HepG2 (cell line): Measurements from ENCODE around the gene RBM44. TPM values are rescaled to one million over a fixed set of nuclear protein-coding genes. Genes with fewer than 3 reads are reported as not detected.

Source experiments
- ATAC-seq: fragments of 200-7000 bp; cut with Tn5 transposase; 3 replicates; pipeline ENCODE4 v1.9.1; 2020; ENCODE audit warnings: mild to moderate bottlenecking, moderate library complexity
- BruUV-seq: library from RNA; stranded (reverse); fragments of 400-500 nt; replicated peaks from 2 replicates; lab custom pipeline; 2021; lab: Mats Ljungman, UMichigan
- CTCF ChIA-PET: fragments of 300-600 bp; formaldehyde crosslinking; extraction: SDS; loops from one replicate; lab custom pipeline; 2021; ENCODE audit warnings: low total read pairs, inconsistent platforms, low intra/inter-chr PET ratio; lab: Yijun Ruan, JAX
- POLR2A ChIA-PET: fragments of 350-600 bp; sonication (Branson Sonifier 250); formaldehyde crosslinking; loops from one replicate; lab custom pipeline; 2020; ENCODE audit warnings: antibody characterized with exemption, inconsistent platforms; lab: Yijun Ruan, JAX
- DNase-seq: peaks from one replicate; pipeline ENCODE4 v3.0.0-alpha.2; 2015; ENCODE audit warnings: low spot score
- FAIRE-seq: peaks from 3 replicates; lab custom pipeline; 2011; peaks lifted over from hg19 to GRCh38; lab: Jason Lieb, UNC
- H2AFZ ChIP-seq: one replicate; pipeline ENCODE4 v1.6.1; 2011; ENCODE audit warnings: low read length, inconsistent platforms
- H3K27ac ChIP-seq: fragments of 300-600 bp; 3 replicates; pipeline ENCODE4 v1.8.0; 2011; ENCODE audit warnings: mixed run types, mild to moderate bottlenecking, mixed read lengths, low read length, inconsistent platforms; ENCODE audit not compliant: insufficient read depth; ENCODE audit errors: extremely low read length
- H3K27me3 ChIP-seq, 2 experiments: fragments of 200-600 bp in 1 of 2; 2 replicates in 1 of 2; 3 replicates in 1 of 2; pipeline versions ENCODE4 v1.6.0 to v1.8.0; 2011; ENCODE audit warnings: low read length in 2 of 2, mild to moderate bottlenecking in 2 of 2, moderate library complexity in 2 of 2, inconsistent platforms in 1 of 2; ENCODE audit not compliant: insufficient read depth in 2 of 2, control insufficient read depth in 1 of 2
- H3K36me3 ChIP-seq, 2 experiments: fragments of 200-600 bp in 1 of 2; replicated peaks in 1 of 2; 2 replicates in 1 of 2; 3 replicates in 1 of 2; pipeline versions ENCODE4 v1.5.1 to v1.8.0; 2011; ENCODE audit warnings: low read length in 2 of 2, inconsistent platforms in 1 of 2; ENCODE audit not compliant: insufficient read depth in 2 of 2, control insufficient read depth in 1 of 2
- H3K4me1 ChIP-seq: 2 replicates; pipeline ENCODE4 v1.5.1; 2012; ENCODE audit warnings: low read length, inconsistent platforms; ENCODE audit not compliant: insufficient read depth
- H3K4me2 ChIP-seq: 2 replicates; pipeline ENCODE4 v1.6.0; 2011; ENCODE audit warnings: low read depth, low read length, inconsistent platforms
- H3K4me3 ChIP-seq, 3 experiments: fragments of 200-600 bp in 1 of 3; sonication (generic), shearing (Covaris generic) in 1 of 3; replicated peaks in 1 of 3; 2 replicates each; pipeline ENCODE4 v1.5.1; 2011 to 2016; ENCODE audit warnings: low read length in 3 of 3, inconsistent platforms in 2 of 3, low read depth in 2 of 3, mild to moderate bottlenecking in 2 of 3, control low read depth in 1 of 3, mixed read lengths in 1 of 3; ENCODE audit not compliant: insufficient read depth in 1 of 3
- H3K79me2 ChIP-seq: one replicate; pipeline ENCODE4 v1.6.1; 2011; ENCODE audit warnings: low read length, inconsistent platforms; ENCODE audit not compliant: insufficient read depth
- H3K9ac ChIP-seq: 2 replicates; pipeline ENCODE4 v1.6.0; 2011; ENCODE audit warnings: mild to moderate bottlenecking, low read depth, low read length, inconsistent platforms; ENCODE audit not compliant: insufficient read depth
- H3K9me3 ChIP-seq: 2 replicates; pipeline ENCODE4 v1.5.1; 2012; ENCODE audit warnings: mild to moderate bottlenecking, low read length
- H4K20me1 ChIP-seq: 2 replicates; pipeline ENCODE4 v1.6.0; 2011; ENCODE audit warnings: inconsistent platforms, mild to moderate bottlenecking, low read length, moderate library complexity; ENCODE audit not compliant: insufficient read depth
- AKAP8 ChIP-seq: sonication (generic); formaldehyde crosslinking; IDR thresholded peaks from 2 replicates; pipeline ENCODE4 v1.5.1; 2020; ENCODE audit warnings: mild to moderate bottlenecking, missing genetic modification reagents
- ARNT2 ChIP-seq: sonication (generic); formaldehyde crosslinking; IDR thresholded peaks from 2 replicates; pipeline ENCODE4 v1.8.0; 2022; ENCODE audit warnings: mild to moderate bottlenecking, low read depth, missing genetic modification reagents, moderate library complexity
- HNRNPUL1 ChIP-seq: fragments of 200-400 bp; formaldehyde crosslinking; IDR thresholded peaks from 2 replicates; pipeline ENCODE4 v1.6.1; 2017; ENCODE audit warnings: low read depth, mild to moderate bottlenecking, low read length, moderate library complexity
- HOXA9 ChIP-seq: sonication (generic); formaldehyde crosslinking; IDR thresholded peaks from 2 replicates; pipeline ENCODE4 v1.8.1; 2022; ENCODE audit warnings: missing genetic modification reagents, mild to moderate bottlenecking, moderate library complexity, borderline replicate concordance
- RBM22 ChIP-seq: fragments of 200-400 bp; formaldehyde crosslinking; optimal IDR thresholded peaks from 2 replicates; pipeline ENCODE3; 2017; ENCODE audit warnings: mild to moderate bottlenecking, low read length, moderate library complexity
- RORA ChIP-seq: sonication (generic); formaldehyde crosslinking; IDR thresholded peaks from 2 replicates; pipeline ENCODE4 v1.5.0; 2020; ENCODE audit warnings: mild to moderate bottlenecking, missing genetic modification reagents, moderate library complexity
- ZNF101 ChIP-seq: sonication (generic); formaldehyde crosslinking; IDR thresholded peaks from 2 replicates; pipeline ENCODE4 v1.4.0; 2020; ENCODE audit warnings: mild to moderate bottlenecking, low read depth, missing genetic modification reagents, borderline replicate concordance
- ZNF282 ChIP-seq: fragments of 450-650 bp; IDR thresholded peaks from 2 replicates; pipeline ENCODE4 v1.6.1; 2018; ENCODE audit not compliant: partially characterized antibody
- ZNF460 ChIP-seq: sonication (generic); formaldehyde crosslinking; IDR thresholded peaks from 2 replicates; pipeline ENCODE4 v1.5.1; 2020; ENCODE audit warnings: missing genetic modification reagents, mild to moderate bottlenecking, borderline replicate concordance
- WGBS: methylation state at CpG from one replicate; pipeline ENCODE4 v1.1.6; 2017; ENCODE audit warnings: low lambda C conversion rate; 5-methylcytosine and 5-hydroxymethylcytosine counted together
- in situ Hi-C: cut with HindIII; loops from 2 replicates; pipeline ENCODE4 v1.10.0; 2017; ENCODE audit warnings: low pct_unique_long_range_greater_than_20kb; ENCODE audit not compliant: extremely low pct_ligation_motif_present
- intact Hi-C: fragments of 100-400 bp; cut with micrococcal nuclease; formaldehyde crosslinking; loops from one replicate; pipeline ENCODE4 v1.10.0; 2022; ENCODE audit not compliant: unreplicated experiment
- polyA plus RNA-seq, 8 experiments: library from polyadenylated mRNA; depleted of rRNA in 3 of 8; stranded (reverse) in 7 of 8; unstranded in 1 of 8; fragments of >200 nt; fragmentation: Illumina TruSeq in 4 of 8; extraction: Trizol in 4 of 8; gene quantifications; 2 replicates each; pipeline versions ENCODE4 v1.2.1 to v1.2.3, GENCODE V29; 2011 to 2016; ENCODE audit warnings: low read depth in 4 of 8, missing spikeins in 1 of 8, mixed read lengths in 1 of 8; ENCODE audit not compliant: insufficient read depth in 1 of 8
- total RNA-seq, 5 experiments: library from RNA; depleted of rRNA; stranded (reverse); fragments of >200 nt; fragmentation: Illumina TruSeq; extraction: Trizol; gene quantifications; 2 replicates each; pipeline ENCODE4 v1.2.3, GENCODE V29; 2016; ENCODE audit warnings: low read depth in 1 of 5

Gene RBM44
- total and polyA plus RNA-seq, 2 of the 13 experiments (the other 11 are each of a cell fraction or from before 2014, with no cell fraction given): 0.13 to 0.50 TPM

DNA sequence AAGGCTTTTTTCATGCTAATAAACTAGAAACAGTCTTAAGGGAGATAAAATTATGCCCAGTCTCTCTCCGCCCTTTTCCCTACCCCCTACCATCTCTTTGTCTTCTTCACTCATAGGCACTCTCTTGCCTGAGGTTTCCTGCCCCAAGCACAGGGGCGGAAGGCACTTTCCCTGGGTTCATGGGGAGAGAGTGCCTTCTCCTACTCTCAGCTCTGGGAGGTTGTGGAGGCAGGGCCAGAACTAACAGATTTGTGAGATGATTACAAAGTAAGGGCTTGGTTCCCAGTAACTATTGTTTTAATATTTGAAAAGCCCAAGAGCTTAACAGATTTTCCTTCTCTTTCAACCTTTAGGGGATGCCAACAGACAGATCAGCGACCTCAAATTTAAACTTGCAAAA lies 26.1 kb upstream of the RBM44 start:
- FAIRE-seq: no peak
- WGBS: 96% methylated on average over 3 of the region's 3 CpGs
- no peaks in the 10 kb centered on the region for H4K20me1 ChIP-seq
- H3K4me1 ChIP-seq: peaks cover 8% of the 10 kb centered on the region
- TF ChIP-seq RBM22 (peak; percentile 25), HOXA9 (CRISPR knock-in tag) (no peak)
- no peak overlapping the region for H3K9ac ChIP-seq
- no peaks in the 10 kb centered on the region for H3K79me2 ChIP-seq
- no peak overlapping the region for H3K4me3 ChIP-seq
- peaks cover 3 to 22% of the 10 kb centered on the region in 2 experiments; a peak in 3 of 5 replicates for H3K36me3 ChIP-seq
- in situ Hi-C loops (no loop called here), intact Hi-C loops (no loop called here)
- H2AFZ ChIP-seq: no peak overlapping the region
- ATAC-seq: no peak
- ChIA-PET CTCF (no interaction called here), POLR2A (no interaction called here)
- no peak overlapping the region for H3K4me2 ChIP-seq
- BruUV-seq: no TSS peak
- H3K27me3 ChIP-seq: no peaks in the 10 kb centered on the region
- no peaks in the 10 kb centered on the region for H3K9me3 ChIP-seq
- no peak for DNase-seq
- H3K27ac ChIP-seq: no peak overlapping the region

- no TSS peak for BruUV-seq
- CTCF ChIA-PET: interaction anchor here (2.2 kb wide), 1 partner anchor 101 kb away, joined by 7 read pairs; no protein-coding TSS in a partner anchor
- Histone ChIP-seq H2AFZ (no peak overlapping the region), H3K9me3 (no peaks in the 10 kb centered on the region), H3K4me1 (peaks cover 8% of the 10 kb centered on the region), H3K27ac (no peak overlapping the region), H3K4me2 (no peak overlapping the region)
- ATAC-seq: no peak
- POLR2A ChIA-PET: no interaction called here
- in situ Hi-C loops (no loop called here), intact Hi-C loops (loop anchor here (1.0 kb wide), 2 partner anchors 170 to 261 kb away; no protein-coding TSS in a partner anchor)
- no peak for TF ChIP-seq RORA
- TF ChIP-seq HNRNPUL1: no peak
- TF ChIP-seq ZNF282: no peak
- TF ChIP-seq ARNT2: no peak
- no peak for TF ChIP-seq AKAP8
- TF ChIP-seq ZNF460 (CRISPR knock-in tag): no peak
- no peak for TF ChIP-seq ZNF101 (CRISPR knock-in tag)
- TF ChIP-seq, all 625 proteins: peak for 0
- no peaks in the 10 kb centered on the region for H4K20me1 ChIP-seq
- H3K36me3 ChIP-seq: peaks cover 3 to 26% of the 10 kb centered on the region in 2 experiments; a peak in 3 of 5 replicates
- no peak overlapping the region for H3K4me3 ChIP-seq
- FAIRE-seq (no peak), DNase-seq (no peak)
- no peaks in the 10 kb centered on the region for H3K27me3 ChIP-seq
- no peaks in the 10 kb centered on the region for H3K79me2 ChIP-seq
- H3K9ac ChIP-seq: no peak overlapping the region
- WGBS: 96% methylated on average over 15 of the region's 15 CpGs
Measured at GRCh38 chr2:237773826-237774225, 24.8 kb upstream of the RBM44 start.
